HAP-1 (cell line): ENCODE measurements around the gene MKNK1.

Experiments used
- DNase-seq, 2 experiments: peaks; one replicate each; pipeline ENCODE4 v3.0.0-alpha.2; 2016 to 2020; ENCODE audit warnings: low spot score in 2 of 2
- H3K27me3 ChIP-seq: fragments of 250-450 bp; sonication (Bioruptor Pico); 2 replicates; pipeline ENCODE4 v1.5.1; 2020; ENCODE audit warnings: low read depth, mild to moderate bottlenecking, moderate library complexity
- H3K36me3 ChIP-seq: fragments of 250-450 bp; sonication (Bioruptor Pico); replicated peaks from 2 replicates; pipeline ENCODE4 v1.5.1; 2020; ENCODE audit warnings: mild to moderate bottlenecking
- H3K4me1 ChIP-seq: fragments of 250-450 bp; sonication (Bioruptor Pico); 2 replicates; pipeline ENCODE4 v1.5.1; 2020; ENCODE audit warnings: mild to moderate bottlenecking
- H3K4me3 ChIP-seq: fragments of 250-450 bp; sonication (Bioruptor Pico); 2 replicates; pipeline ENCODE4 v1.5.1; 2020; ENCODE audit warnings: mild to moderate bottlenecking, moderate library complexity
- H3K9me3 ChIP-seq: fragments of 250-450 bp; sonication (Bioruptor Pico); 2 replicates; pipeline ENCODE4 v1.5.1; 2020; ENCODE audit warnings: mild to moderate bottlenecking, moderate library complexity
- in situ Hi-C: fragments of 300-500 bp; cut with MboI; formaldehyde crosslinking; loops from 3 replicates; pipeline ENCODE4 v1.14.3; 2020; ENCODE audit warnings: low sequenced_read_pairs, inconsistent platforms, mixed read lengths

MKNK1 gene

GRCh38 chr1:46575778-46576177 lies 28.3 kb downstream of the MKNK1 start:
- no peaks in the 10 kb centered on the region for H3K4me1 ChIP-seq
- peaks cover 17% of the 10 kb centered on the region for H3K36me3 ChIP-seq
- H3K27me3 ChIP-seq, result no peaks in the 10 kb centered on the region
- H3K9me3 ChIP-seq, result no peaks in the 10 kb centered on the region
- no peak overlapping the region for H3K4me3 ChIP-seq
- in situ Hi-C loops, result no loop called here
- DNase-seq, result no peak

DNA sequence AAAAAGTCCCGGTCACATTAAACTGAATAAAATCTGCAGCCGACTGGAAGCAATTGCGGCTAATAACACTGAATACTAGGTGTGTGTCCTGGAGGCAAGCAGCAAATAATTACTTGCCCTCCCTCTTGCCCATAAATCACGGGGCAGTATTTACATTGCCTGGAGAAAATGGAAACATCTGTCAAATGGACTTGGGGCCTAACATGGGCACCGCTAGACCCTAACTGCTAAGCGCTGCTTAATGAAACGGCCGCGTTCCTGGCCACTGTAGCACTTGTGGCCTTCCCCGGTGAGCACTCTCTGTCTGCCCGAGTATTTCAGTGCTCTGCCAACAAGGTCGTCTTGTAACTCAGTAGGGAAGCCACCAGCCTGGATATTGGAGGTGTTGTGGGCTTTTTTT lies 28.8 kb downstream of the MKNK1 start:
- no peak for DNase-seq
- Histone ChIP-seq H3K27me3 (no peaks in the 10 kb centered on the region), H3K4me1 (no peaks in the 10 kb centered on the region), H3K36me3 (peaks cover 15% of the 10 kb centered on the region), H3K4me3 (no peak overlapping the region), H3K9me3 (no peaks in the 10 kb centered on the region)
- in situ Hi-C loops, result no loop called here

DNA sequence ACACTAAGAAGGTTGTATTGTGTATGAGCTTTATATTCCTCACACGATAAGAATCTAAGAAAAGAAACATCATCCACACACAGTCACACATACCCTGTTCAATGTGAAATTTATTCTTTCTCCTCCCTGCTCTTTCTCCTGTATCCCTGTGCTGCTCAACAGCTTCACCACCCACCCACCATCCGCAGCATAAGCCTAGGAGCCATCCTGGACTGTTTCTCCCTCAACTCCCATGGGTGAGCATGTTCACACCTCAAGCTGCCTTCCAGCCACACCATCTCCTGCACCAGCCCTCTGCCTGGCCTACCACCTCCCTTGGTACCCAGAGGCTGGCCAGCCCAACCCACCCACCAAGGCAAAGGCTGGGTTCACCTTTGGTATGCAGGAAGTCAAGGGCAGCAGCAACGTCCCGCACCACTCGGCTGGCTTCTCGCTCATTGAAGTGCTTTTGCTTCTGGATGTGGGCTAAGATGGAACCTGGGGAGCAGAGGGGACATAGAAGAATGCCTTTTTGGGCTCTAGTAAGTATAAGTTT lies 32.3 kb downstream of the MKNK1 start:
- Histone ChIP-seq H3K4me3 (no peak overlapping the region), H3K36me3 (peaks cover 13% of the 10 kb centered on the region; the same call in 1 of the 2 replicates), H3K27me3 (no peaks in the 10 kb centered on the region), H3K9me3 (no peaks in the 10 kb centered on the region), H3K4me1 (no peaks in the 10 kb centered on the region)
- no peak for DNase-seq
- in situ Hi-C loops, result no loop called here

GRCh38 chr1:46569884-46570725 lies 34.0 kb downstream of the MKNK1 start:
- H3K4me1 ChIP-seq, result no peaks in the 10 kb centered on the region
- no peaks in the 10 kb centered on the region for H3K27me3 ChIP-seq
- H3K36me3 ChIP-seq, result peaks cover 13% of the 10 kb centered on the region; the same call in 1 of the 2 replicates
- no peaks in the 10 kb centered on the region for H3K9me3 ChIP-seq
- no peak overlapping the region for H3K4me3 ChIP-seq
- in situ Hi-C loops, result no loop called here
- DNase-seq, result no peak

GRCh38 chr1:46569116-46569515 lies 35.0 kb downstream of the MKNK1 start:
- no peaks in the 10 kb centered on the region for H3K27me3 ChIP-seq
- no peaks in the 10 kb centered on the region for H3K4me1 ChIP-seq
- peaks cover 6% of the 10 kb centered on the region for H3K36me3 ChIP-seq
- no peaks in the 10 kb centered on the region for H3K9me3 ChIP-seq
- no peak overlapping the region for H3K4me3 ChIP-seq
- no peak for DNase-seq
- in situ Hi-C loops, result no loop called here

GRCh38 chr1:46568461-46568891 lies 35.6 kb downstream of the MKNK1 start:
- Histone ChIP-seq H3K9me3 (no peaks in the 10 kb centered on the region), H3K4me1 (no peaks in the 10 kb centered on the region), H3K4me3 (no peak overlapping the region), H3K36me3 (peaks cover 4% of the 10 kb centered on the region; the same call in 1 of the 2 replicates), H3K27me3 (no peaks in the 10 kb centered on the region)
- in situ Hi-C loops, result no loop called here
- DNase-seq, result no peak

DNA sequence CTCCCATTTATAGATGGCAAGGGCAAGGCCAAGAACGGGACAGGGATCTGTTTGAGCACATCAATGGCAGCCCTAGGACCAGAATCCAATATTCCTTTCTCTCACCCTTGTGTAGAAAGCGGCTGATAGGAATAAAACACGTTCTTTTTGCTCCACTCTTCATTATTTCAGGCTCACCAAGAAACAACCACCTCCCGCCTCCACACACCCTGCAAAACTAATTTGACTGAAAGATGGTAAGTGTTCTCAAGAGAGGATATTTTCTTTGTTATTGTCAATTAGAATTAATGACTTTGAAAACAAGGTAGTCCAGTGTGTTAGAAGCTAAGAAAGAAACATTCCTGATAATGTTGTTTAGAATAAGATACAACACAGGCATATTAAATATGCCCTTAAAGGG lies 40.7 kb downstream of the MKNK1 start:
- Histone ChIP-seq H3K4me3 (no peak overlapping the region), H3K9me3 (no peaks in the 10 kb centered on the region), H3K36me3 (peaks cover 4% of the 10 kb centered on the region; the same call in 1 of the 2 replicates), H3K4me1 (peaks cover 3% of the 10 kb centered on the region; the same call in 1 of the 2 replicates), H3K27me3 (no peaks in the 10 kb centered on the region)
- in situ Hi-C loops, result no loop called here
- no peak for DNase-seq

DNA sequence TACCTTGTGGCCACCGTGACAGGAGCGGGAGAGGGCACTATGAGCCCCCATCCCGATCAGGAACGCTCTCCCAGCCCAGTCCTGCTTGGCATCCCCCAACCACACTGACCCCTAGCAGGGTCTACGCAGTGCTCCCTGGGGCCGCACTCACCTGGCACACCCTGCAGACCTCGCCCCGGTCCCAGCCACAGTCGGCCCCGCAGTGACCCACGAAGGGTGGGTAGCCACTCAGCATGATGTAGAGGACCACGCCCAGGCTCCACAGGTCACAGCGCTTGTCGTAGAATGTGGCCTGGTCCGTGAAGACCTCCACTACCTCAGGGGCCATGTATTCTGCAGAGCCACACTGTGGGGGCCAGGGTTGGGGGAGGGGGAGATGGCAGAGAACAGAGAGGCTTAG lies 41.6 kb downstream of the MKNK1 start:
- H3K4me1 ChIP-seq, result peaks cover 3% of the 10 kb centered on the region; the same call in 1 of the 2 replicates
- in situ Hi-C loops, result no loop called here
- H3K9me3 ChIP-seq, result no peaks in the 10 kb centered on the region
- no peaks in the 10 kb centered on the region for H3K27me3 ChIP-seq
- DNase-seq, result no peak
- peaks cover 6% of the 10 kb centered on the region; the same call in 1 of the 2 replicates for H3K36me3 ChIP-seq
- no peak overlapping the region for H3K4me3 ChIP-seq

- in situ Hi-C loops, result no loop called here
- no peaks in the 10 kb centered on the region for H3K27me3 ChIP-seq
Measured at GRCh38 chr1:46558966-46559365, 45.1 kb downstream of the MKNK1 start.

GRCh38 chr1:46558141-46558963 lies 45.7 kb downstream of the MKNK1 start:
- H3K9me3 ChIP-seq, result no peaks in the 10 kb centered on the region
- H3K36me3 ChIP-seq, result peaks cover 3% of the 10 kb centered on the region; the same call in 1 of the 2 replicates
- in situ Hi-C loops, result no loop called here
- peak; percentile 59 to 67 for DNase-seq
- no peak overlapping the region for H3K4me3 ChIP-seq
- H3K4me1 ChIP-seq, result peaks cover 3% of the 10 kb centered on the region; the same call in 1 of the 2 replicates
- H3K27me3 ChIP-seq, result no peaks in the 10 kb centered on the region

More at GRCh38 chr1:46558966-46559365, 45.1 kb downstream of the MKNK1 start:
- Histone ChIP-seq H3K9me3 (no peaks in the 10 kb centered on the region), H3K4me1 (peaks cover 3% of the 10 kb centered on the region; the same call in 1 of the 2 replicates), H3K36me3 (peaks cover 3% of the 10 kb centered on the region; the same call in 1 of the 2 replicates), H3K4me3 (no peak overlapping the region)
- no peak for DNase-seq

- in situ Hi-C loops, result no loop called here
- Histone ChIP-seq H3K27me3 (no peaks in the 10 kb centered on the region), H3K9me3 (no peaks in the 10 kb centered on the region), H3K36me3 (peaks cover 3% of the 10 kb centered on the region; the same call in 1 of the 2 replicates), H3K4me3 (no peak overlapping the region), H3K4me1 (peaks cover 3% of the 10 kb centered on the region; the same call in 1 of the 2 replicates)
- no peak for DNase-seq
Measured at GRCh38 chr1:46557403-46557802, 46.7 kb downstream of the MKNK1 start.

DNA sequence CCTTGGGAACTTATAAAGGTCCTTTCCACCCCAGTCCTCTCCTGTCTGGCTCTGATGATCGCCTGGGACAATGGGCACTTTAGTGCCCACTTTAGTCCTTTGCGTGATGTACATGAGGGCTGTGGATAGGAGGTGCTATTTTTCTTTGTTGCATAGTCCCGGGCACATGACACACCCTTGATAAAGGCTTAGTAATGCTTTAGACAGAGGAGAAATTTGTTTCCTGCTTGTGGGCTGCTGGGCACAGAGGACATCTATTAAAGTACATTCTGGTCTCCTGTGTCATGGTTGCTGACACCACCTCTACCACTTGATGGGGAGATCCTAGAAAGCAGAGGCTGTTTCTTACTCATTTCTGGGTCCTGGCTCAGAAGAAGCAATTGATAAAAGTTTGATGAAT lies 47.2 kb downstream of the MKNK1 start:
- Histone ChIP-seq H3K36me3 (peaks cover 3% of the 10 kb centered on the region; the same call in 1 of the 2 replicates), H3K27me3 (no peaks in the 10 kb centered on the region), H3K4me1 (peaks cover 3% of the 10 kb centered on the region; the same call in 1 of the 2 replicates), H3K4me3 (no peak overlapping the region), H3K9me3 (no peaks in the 10 kb centered on the region)
- DNase-seq, result no peak
- in situ Hi-C loops, result no loop called here

GRCh38 chr1:46555826-46556619 lies 48.0 kb downstream of the MKNK1 start:
- DNase-seq, result no peak
- Histone ChIP-seq H3K4me3 (no peak overlapping the region), H3K36me3 (peaks cover 3% of the 10 kb centered on the region; the same call in 1 of the 2 replicates), H3K4me1 (peaks cover 3% of the 10 kb centered on the region; the same call in 1 of the 2 replicates), H3K27me3 (no peaks in the 10 kb centered on the region), H3K9me3 (no peaks in the 10 kb centered on the region)
- in situ Hi-C loops, result no loop called here
